HG03521 (cell line): ENCODE measurements around the gene MICB.
"Not testable (repeated sequence)": the region's sequence is repeated elsewhere in the genome, so short reads cannot be mapped to it uniquely, and the experiment has no call there.

Experiments
- ATAC-seq: cut with Tn5 transposase; IDR thresholded peaks from one replicate; pipeline ENCODE4 v1.9.1; 2021; ENCODE audit warnings: mild to moderate bottlenecking, moderate library complexity; ENCODE audit not compliant: unreplicated experiment

MICB gene

GRCh38 chr6:31497531-31498476 is at the start of gene MICB:
TSS of gene MICB (plus strand) at chr6:31498145. CDS start at chr6:31498194, 49 bp downstream.
- peak; percentile 42 for ATAC-seq

- no peak for ATAC-seq
Observed at GRCh38 chr6:31450751-31451150, 47.2 kb upstream of the MICB start.

GRCh38 chr6:31452859-31453258 is 45.1 kb upstream of the MICB start:
- ATAC-seq: no peak

GRCh38 chr6:31453259-31453658 is 44.7 kb upstream of the MICB start:
- no peak for ATAC-seq

GRCh38 chr6:31459864-31460263 is 38.1 kb upstream of the MICB start:
- ATAC-seq: not testable (repeated sequence)

GRCh38 chr6:31460361-31461025 is 37.5 kb upstream of the MICB start:
- ATAC-seq: no peak

GRCh38 chr6:31462026-31462963 is 35.6 kb upstream of the MICB start:
- no peak for ATAC-seq

GRCh38 chr6:31462964-31463870 is 34.7 kb upstream of the MICB start:
- peak; percentile 91 for ATAC-seq

- ATAC-seq: no peak
Observed at GRCh38 chr6:31464252-31465184, 33.4 kb upstream of the MICB start.

- no peak for ATAC-seq
Observed at GRCh38 chr6:31465185-31465536, 32.8 kb upstream of the MICB start.

- no peak for ATAC-seq
Observed at GRCh38 chr6:31465718-31466117, 32.2 kb upstream of the MICB start.

GRCh38 chr6:31466466-31466865 is 31.5 kb upstream of the MICB start:
- no peak for ATAC-seq

GRCh38 chr6:31467151-31467550 is 30.8 kb upstream of the MICB start:
- no peak for ATAC-seq

- ATAC-seq: no peak
Observed at GRCh38 chr6:31468311-31468710, 29.6 kb upstream of the MICB start.

GRCh38 chr6:31470801-31471200 is 27.1 kb upstream of the MICB start:
- ATAC-seq: no peak

- ATAC-seq: no peak
Observed at GRCh38 chr6:31471711-31472110, 26.2 kb upstream of the MICB start.

- no peak for ATAC-seq
Observed at GRCh38 chr6:31472259-31472658, 25.7 kb upstream of the MICB start.

- no peak for ATAC-seq
Observed at GRCh38 chr6:31473244-31473643, 24.7 kb upstream of the MICB start.
